ENCODE data around the gene OR51M1. TPM values are rescaled to one million over a fixed set of nuclear protein-coding genes. Genes with fewer than 3 reads are reported as not detected.

OR51M1 gene
- total RNA-seq, 4 donors from 2014 or later, result not detected

- Histone ChIP-seq H3K4me3 (no peak within 1 kb of the TSS), H3K27ac (no peak within 1 kb of the TSS), H3K27me3 (no peaks in the 10 kb centered on the region), H3K9me3 (no peaks in the 10 kb centered on the region), H3K4me1 (no peaks in the 10 kb centered on the region), H3K36me3 (no peaks in the 10 kb centered on the region)
- WGBS, 2 donors, result 28 to 29% methylated on average over 2 of the region's 2 CpGs
- TF ChIP-seq CTCF (IDR thresholded peaks at IDR 0.05), result no peak
- no peak for TF ChIP-seq POLR2A (IDR thresholded peaks at IDR 0.05)
- DNase-seq, result no peak
- intact Hi-C loops (cut with DNase I), result no loop called here
Observed at GRCh38 chr11:5441414-5441813, 57.8 kb downstream of the OR51M1 start, which contains the start of gene OR51I1. TSS of gene OR51I1 (minus strand) at chr11:5441514. CDS start at chr11:5441514, 0 bp downstream.

Small RNAs within 50 kb of the gene (small RNA-seq; reads per million reads assigned to genes)
- gene AC104389.3, result 0 reads per million in 4 donors

Other genes with a start within 250 kb of the OR51M1 start
- not detected for gene OR52A5, start 245.5 kb upstream of the OR51M1 start, total RNA-seq
- gene OR52A1, start 229.1 kb upstream of the OR51M1 start, total RNA-seq, result not detected
- not detected for gene OR51V1, start 183.1 kb upstream of the OR51M1 start, total RNA-seq
- 1 to 10 TPM in 3 of 4 donors, not detected in 1; 1.6 to 7.9 (median 2.7) TPM for gene HBB, start 156.7 kb upstream of the OR51M1 start, total RNA-seq
- not detected for gene HBD, start 149.3 kb upstream of the OR51M1 start, total RNA-seq
- gene HBG1, start 134.0 kb upstream of the OR51M1 start, total RNA-seq, result not detected
- gene HBG2, start 129.0 kb upstream of the OR51M1 start, total RNA-seq, result not detected
- gene HBE1, start 113.9 kb upstream of the OR51M1 start, total RNA-seq, result not detected
- not detected for gene OR51B4, start 81.9 kb upstream of the OR51M1 start, total RNA-seq
- not detected for gene OR51B2, start 59.5 kb upstream of the OR51M1 start, total RNA-seq
- gene OR51B5, start 40.3 kb upstream of the OR51M1 start, total RNA-seq, result under 1 TPM in 1 of 4 donors, not detected in 3; 0.57 TPM
- not detected for gene OR51B6, start 32.3 kb upstream of the OR51M1 start, total RNA-seq
- not detected for gene OR51Q1, start 38.3 kb downstream of the OR51M1 start, total RNA-seq
- under 1 TPM in 1 of 4 donors, not detected in 3; 0.38 TPM for gene OR51I1, start 57.7 kb downstream of the OR51M1 start, total RNA-seq
- not detected for gene OR51I2, start 65.5 kb downstream of the OR51M1 start, total RNA-seq
- not detected for gene OR52D1, start 104.9 kb downstream of the OR51M1 start, total RNA-seq
- gene UBQLN3, start 126.1 kb downstream of the OR51M1 start, total RNA-seq, result not detected
- under 1 TPM in 1 of 4 donors, not detected in 3; 0.27 TPM for gene UBQLNL, start 132.9 kb downstream of the OR51M1 start, total RNA-seq
- gene OR52H1, start 164.7 kb downstream of the OR51M1 start, total RNA-seq, result under 1 TPM in 1 of 4 donors, not detected in 3; 0.38 TPM
- not detected for gene OR52B6, start 197.1 kb downstream of the OR51M1 start, total RNA-seq
- gene TRIM6, start 212.8 kb downstream of the OR51M1 start, total RNA-seq, result 1 to 10 TPM; 1.7 to 9.9 (median 6.4) TPM
- 1 to 10 TPM; 2.9 to 7.4 (median 6.2) TPM for gene TRIM34, start 241.2 kb downstream of the OR51M1 start, total RNA-seq

All from esophagus squamous epithelium (tissue), 5 donors.